Caki2 (cell line): ENCODE results near the gene DMRT1. TPM values are rescaled to one million over a fixed set of nuclear protein-coding genes. Genes with fewer than 3 reads are reported as not detected.
A peak's percentile ranks its signal among the peaks of the same experiment; 100 is the strongest.
"Not testable (repeated sequence)": the region's sequence is repeated elsewhere in the genome, so short reads cannot be mapped to it uniquely, and the experiment has no call there.

Experiments
- DNase-seq: peaks from one replicate; pipeline ENCODE4 v3.0.0-alpha.2; 2015; ENCODE audit warnings: low read depth
- in situ Hi-C: cut with HindIII; loops from 2 replicates; pipeline ENCODE4 v1.10.0; 2016; ENCODE audit warnings: low sequenced_read_pairs, low pct_unique_long_range_greater_than_20kb, mixed read lengths
- total RNA-seq: library from RNA; depleted of rRNA; stranded (reverse); fragments of >200 nt; shearing (Covaris generic); gene quantifications from 2 replicates; pipeline ENCODE4 v1.2.3, GENCODE V29; 2014; ENCODE audit warnings: low replicate concordance

DMRT1 gene
- total RNA-seq, 1 experiment from 2014 or later, result 1.0 TPM

DNA sequence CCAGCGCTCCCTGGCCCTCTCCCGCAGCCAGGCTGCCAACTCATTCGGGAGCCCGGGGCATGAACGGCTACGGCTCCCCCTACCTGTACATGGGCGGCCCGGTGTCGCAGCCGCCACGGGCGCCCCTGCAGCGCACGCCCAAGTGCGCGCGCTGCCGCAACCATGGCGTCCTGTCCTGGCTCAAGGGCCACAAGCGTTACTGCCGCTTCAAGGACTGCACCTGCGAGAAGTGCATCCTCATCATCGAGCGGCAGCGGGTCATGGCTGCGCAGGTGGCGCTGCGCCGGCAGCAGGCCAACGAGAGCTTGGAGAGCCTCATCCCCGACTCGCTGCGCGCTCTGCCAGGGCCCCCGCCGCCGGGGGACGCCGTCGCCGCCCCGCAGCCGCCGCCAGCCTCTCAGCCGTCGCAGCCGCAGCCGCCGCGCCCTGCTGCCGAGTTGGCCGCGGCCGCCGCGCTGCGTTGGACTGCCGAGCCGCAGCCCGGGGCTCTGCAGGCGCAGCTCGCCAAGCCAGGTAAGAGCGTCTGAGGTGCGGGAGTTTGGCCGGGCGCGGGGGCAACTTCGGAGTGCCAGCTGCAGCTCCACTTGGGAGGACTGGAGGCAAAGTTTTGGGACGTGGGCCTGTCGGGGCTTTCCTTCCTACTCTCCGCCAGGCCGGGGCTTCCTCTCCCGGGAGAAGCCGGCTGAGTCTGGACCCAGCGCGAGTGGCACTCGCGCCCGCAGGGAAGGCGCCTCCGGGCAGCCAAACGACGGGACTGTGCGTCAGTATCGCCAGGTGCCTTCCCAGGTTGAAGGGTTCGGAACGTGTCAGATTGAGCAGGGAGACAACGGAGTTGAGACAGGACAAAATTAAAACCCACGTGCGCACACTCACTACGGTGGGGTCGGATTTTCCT, 135.7 kb downstream of the DMRT1 start:
- no peak for DNase-seq
- in situ Hi-C loops, result no loop called here

- DNase-seq, result no peak
- in situ Hi-C loops, result no loop called here
These were observed 136.6 kb downstream of the DMRT1 start for GRCh38 chr9:977838-978830.

- in situ Hi-C loops, result no loop called here
- DNase-seq, result no peak
These were observed 138.5 kb downstream of the DMRT1 start for GRCh38 chr9:979983-980382.

DNA sequence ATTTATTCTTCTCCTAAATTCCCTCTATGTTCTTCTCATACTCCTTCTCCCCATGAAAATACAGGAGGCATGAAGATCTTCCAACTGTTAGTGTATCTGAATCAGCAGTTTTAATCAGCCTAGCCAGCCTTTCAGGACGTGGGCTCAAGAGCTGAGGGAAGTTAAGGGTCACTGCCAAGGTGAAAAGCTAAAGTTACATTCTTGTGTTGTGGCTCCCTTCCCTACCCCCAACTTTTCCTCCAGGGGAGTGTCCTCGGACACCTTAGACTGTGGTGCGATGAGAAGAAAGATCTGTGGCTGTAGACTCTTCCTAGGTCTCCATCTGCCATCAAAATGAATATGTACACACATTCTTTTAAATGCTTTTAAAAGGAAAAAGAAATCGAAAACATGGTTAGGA, 139.1 kb downstream of the DMRT1 start:
- in situ Hi-C loops, result no loop called here
- no peak for DNase-seq

DNA sequence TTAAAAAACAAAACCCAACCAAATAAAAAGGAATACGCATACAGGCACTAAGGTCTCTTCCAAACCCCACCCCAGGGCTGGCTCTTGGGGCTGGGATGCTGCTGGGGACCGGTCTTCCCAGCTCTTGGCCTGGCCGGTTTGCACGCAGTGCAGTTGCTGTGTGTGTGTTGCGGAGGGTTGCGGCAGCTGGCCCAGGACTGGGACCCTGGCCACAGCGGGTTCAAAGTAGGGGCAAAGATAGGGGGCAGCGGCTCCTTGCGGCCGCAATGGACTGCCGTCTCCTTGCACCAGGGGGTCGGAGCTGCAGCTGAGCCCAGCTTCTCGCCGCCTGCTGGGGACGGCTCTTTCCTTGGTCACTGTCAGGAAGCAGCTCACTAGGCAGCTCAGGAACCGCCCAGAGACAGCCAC, 140.0 kb downstream of the DMRT1 start:
- in situ Hi-C loops, result no loop called here
- DNase-seq, result no peak

GRCh38 chr9:982394-983230, 141.1 kb downstream of the DMRT1 start:
- in situ Hi-C loops, result no loop called here
- no peak for DNase-seq

GRCh38 chr9:994005-994404, 152.5 kb downstream of the DMRT1 start:
- in situ Hi-C loops, result no loop called here
- DNase-seq, result no peak

GRCh38 chr9:995192-995591, 153.7 kb downstream of the DMRT1 start:
- DNase-seq, result no peak
- in situ Hi-C loops, result no loop called here

DNA sequence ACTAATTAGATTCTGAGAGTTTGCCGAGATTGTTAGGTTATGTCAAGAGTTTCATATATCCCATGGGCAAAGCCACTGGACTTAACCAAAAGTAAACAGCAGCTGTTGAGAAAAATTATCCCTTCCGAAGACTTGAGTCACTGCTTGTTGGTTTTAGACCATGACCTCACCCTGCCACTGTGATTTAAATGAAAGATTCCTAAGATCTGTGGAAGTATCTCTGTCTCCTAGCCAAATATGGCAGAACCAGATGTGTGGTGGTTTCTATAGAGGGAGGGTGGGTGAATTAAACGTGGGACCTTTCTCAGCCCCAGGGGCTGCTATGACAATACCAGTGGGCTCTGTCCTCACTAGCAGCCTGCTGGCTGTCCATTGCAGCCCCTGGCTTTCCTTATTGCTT, 154.3 kb downstream of the DMRT1 start:
- in situ Hi-C loops, result no loop called here
- peak; percentile 54 for DNase-seq

DNA sequence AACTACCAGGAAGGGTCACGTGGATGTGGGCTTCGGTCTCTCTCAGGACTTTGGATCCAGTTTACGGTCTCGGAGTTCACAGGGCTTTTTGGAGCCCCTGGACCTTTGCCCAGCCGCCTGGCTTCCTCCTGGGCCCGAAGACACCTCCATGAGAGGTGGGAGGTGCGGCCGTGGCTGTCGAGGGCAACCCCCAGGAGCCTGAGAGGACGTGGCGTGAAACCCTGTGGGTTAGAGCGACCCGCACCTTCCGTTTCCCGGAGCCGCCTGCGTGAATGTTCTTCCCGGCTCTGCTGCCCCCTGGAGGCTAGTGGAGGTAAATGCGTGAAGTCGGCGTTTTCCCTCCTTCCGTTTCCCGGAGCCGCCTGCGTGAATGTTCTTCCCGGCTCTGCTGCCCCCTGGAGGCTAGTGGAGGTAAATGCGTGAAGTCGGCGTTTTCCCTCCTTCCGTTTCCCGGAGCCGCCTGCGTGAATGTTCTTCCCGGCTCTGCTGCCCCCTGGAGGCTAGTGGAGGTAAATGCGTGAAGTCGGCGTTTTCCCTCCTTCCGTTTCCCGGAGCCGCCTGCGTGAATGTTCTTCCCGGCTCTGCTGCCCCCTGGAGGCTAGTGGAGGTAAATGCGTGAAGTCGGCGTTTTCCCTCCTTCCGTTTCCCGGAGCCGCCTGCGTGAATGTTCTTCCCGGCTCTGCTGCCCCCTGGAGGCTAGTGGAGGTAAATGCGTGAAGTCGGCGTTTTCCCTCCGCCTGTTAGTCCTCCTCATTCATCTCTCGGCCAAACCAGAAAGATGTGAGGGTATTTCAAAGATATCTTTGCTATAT, 157.0 kb downstream of the DMRT1 start:
- DNase-seq, in situ Hi-C loops: not testable (repeated sequence)

GRCh38 chr9:1001838-1002237, 160.3 kb downstream of the DMRT1 start:
- in situ Hi-C loops, result no loop called here
- DNase-seq, result no peak

GRCh38 chr9:1002678-1003077, 161.2 kb downstream of the DMRT1 start:
- no peak for DNase-seq
- in situ Hi-C loops, result no loop called here

DNA sequence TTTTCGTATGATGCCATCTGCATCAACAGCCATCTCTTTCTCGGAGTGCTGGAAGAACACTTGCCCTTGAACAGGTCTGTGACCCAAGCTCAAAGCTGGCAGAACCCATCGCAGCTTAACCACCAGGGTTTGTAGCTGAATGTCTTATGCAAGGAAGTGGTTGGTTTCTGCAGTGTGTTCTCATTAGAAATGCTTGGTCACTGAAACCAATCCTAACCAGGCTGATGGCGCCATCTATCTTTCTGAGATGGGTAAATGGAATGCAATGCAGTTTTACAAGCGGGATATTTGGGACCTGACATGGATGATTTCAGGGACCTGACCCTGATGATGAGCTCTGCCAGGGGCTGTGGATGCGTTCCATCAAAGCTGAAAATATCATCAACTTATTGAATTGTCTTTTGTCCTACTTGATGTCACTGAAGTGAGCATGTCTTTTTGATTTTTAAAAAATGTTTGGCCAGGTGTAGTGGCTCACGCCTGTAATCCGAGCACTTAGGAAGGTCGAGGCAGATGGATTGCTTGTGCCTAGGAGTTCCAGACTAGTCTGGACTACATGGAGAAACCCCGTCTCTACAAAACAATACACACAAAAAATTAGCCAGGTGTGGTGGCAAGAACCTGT, 163.7 kb downstream of the DMRT1 start:
- peak; percentile 30 for DNase-seq
- in situ Hi-C loops, result no loop called here

- in situ Hi-C loops, result no loop called here
These were observed 165.8 kb downstream of the DMRT1 start for GRCh38 chr9:1007312-1007711.

GRCh38 chr9:1008216-1008615, 166.7 kb downstream of the DMRT1 start:
- DNase-seq, result no peak
- in situ Hi-C loops, result no loop called here

More at GRCh38 chr9:1007312-1007711, 165.8 kb downstream of the DMRT1 start:
- no peak for DNase-seq

- in situ Hi-C loops, result no loop called here
These were observed 167.7 kb downstream of the DMRT1 start for GRCh38 chr9:1009101-1009707.

GRCh38 chr9:1013021-1013420, 171.5 kb downstream of the DMRT1 start:
- no peak for DNase-seq
- in situ Hi-C loops, result no loop called here

More at GRCh38 chr9:1009101-1009707, 167.7 kb downstream of the DMRT1 start:
- peak; percentile 50 for DNase-seq
